Tongue (tissue), 2 donors: Measurements from ENCODE around the gene OR5B21. TPM values are rescaled to one million over a fixed set of nuclear protein-coding genes. Genes with fewer than 3 reads are reported as not detected.

ENCODE experiments used
- DNase-seq: peaks from one replicate; pipeline ENCODE4 v3.0.0-alpha.2; 2015
- total RNA-seq: library from RNA; depleted of rRNA; stranded (reverse); fragments of >200 nt; gene quantifications from one replicate; pipeline ENCODE4 v1.2.3, GENCODE V29; 2014

The OR5B21 gene
- total RNA-seq = not detected

GRCh38 chr11:58508005-58508404, at the start of gene OR5B21:
Gene OR5B21 (minus strand): TSS chr11:58508105. CDS start chr11:58508105, 0 bp downstream.
- no peak for DNase-seq

GRCh38 chr11:58549644-58550043, 41.7 kb upstream of the OR5B21 start:
- no peak for DNase-seq

- no peak for DNase-seq
Measured at GRCh38 chr11:58546841-58547240, 38.9 kb upstream of the OR5B21 start.

- DNase-seq = no peak
Measured at GRCh38 chr11:58531865-58532341, 24.0 kb upstream of the OR5B21 start.

- DNase-seq = no peak
Measured at GRCh38 chr11:58530236-58530635, 22.3 kb upstream of the OR5B21 start.

GRCh38 chr11:58527429-58527828, 19.5 kb upstream of the OR5B21 start:
- DNase-seq = no peak

- DNase-seq = no peak
Measured at GRCh38 chr11:58526721-58527120, 18.8 kb upstream of the OR5B21 start.

- peak; percentile 11 for DNase-seq
Measured at GRCh38 chr11:58525037-58525614, 17.2 kb upstream of the OR5B21 start.

- peak; percentile 89 for DNase-seq
Measured at GRCh38 chr11:58524232-58525036, 16.5 kb upstream of the OR5B21 start.

- DNase-seq = peak; percentile 53
Measured at GRCh38 chr11:58513747-58514367, 6.0 kb upstream of the OR5B21 start.

GRCh38 chr11:58511636-58512035, 3.7 kb upstream of the OR5B21 start:
- no peak for DNase-seq

- DNase-seq = no peak
Measured at GRCh38 chr11:58509748-58510147, 1.8 kb upstream of the OR5B21 start.

GRCh38 chr11:58508814-58509213, 909 bp upstream of the OR5B21 start:
- DNase-seq = no peak

- no peak for DNase-seq
Measured at GRCh38 chr11:58507355-58507754, 550 bp downstream of the OR5B21 start.

GRCh38 chr11:58506935-58507334, 970 bp downstream of the OR5B21 start:
- DNase-seq = no peak

GRCh38 chr11:58505849-58506248, 2.1 kb downstream of the OR5B21 start:
- no peak for DNase-seq

GRCh38 chr11:58504232-58504631, 3.7 kb downstream of the OR5B21 start:
- DNase-seq = no peak

GRCh38 chr11:58503361-58503856, 4.5 kb downstream of the OR5B21 start:
- DNase-seq = no peak

GRCh38 chr11:58502004-58502403, 5.9 kb downstream of the OR5B21 start:
- DNase-seq = no peak

- DNase-seq = no peak
Measured at GRCh38 chr11:58498464-58498863, 9.4 kb downstream of the OR5B21 start.

GRCh38 chr11:58497951-58498350, 10.0 kb downstream of the OR5B21 start:
- no peak for DNase-seq

GRCh38 chr11:58495906-58496305, 12.0 kb downstream of the OR5B21 start:
- no peak for DNase-seq

GRCh38 chr11:58494101-58494500, 13.8 kb downstream of the OR5B21 start:
- DNase-seq = no peak
